Kidney (tissue), 14 donors: ENCODE results near the gene CALML5. TPM values are rescaled to one million over a fixed set of nuclear protein-coding genes. Genes with fewer than 3 reads are reported as not detected.
A peak's percentile ranks its signal among the peaks of the same experiment; 100 is the strongest.

ENCODE experiments used
- DNase-seq, 5 donors: peaks; one replicate each; pipeline ENCODE4 v3.0.0-alpha.2; 2013 to 2020
- FAIRE-seq: peaks from 2 replicates; lab custom pipeline; 2012; peaks lifted over from hg19 to GRCh38; lab: Jason Lieb, UNC
- H3K27ac ChIP-seq, 2 donors: one replicate each; pipeline ENCODE4 v1.7.0; 2013; ENCODE audit warnings: low read depth in 2 of 2, low read length in 2 of 2, inconsistent platforms in 1 of 2
- H3K27me3 ChIP-seq: one replicate; pipeline ENCODE4 v1.7.1; 2013; ENCODE audit warnings: low read length, inconsistent platforms; ENCODE audit not compliant: control insufficient read depth, insufficient read depth
- H3K36me3 ChIP-seq, 3 donors: one replicate each; pipeline versions ENCODE4 v1.7.0 to v1.7.1; 2013; ENCODE audit warnings: low read length in 3 of 3, control low read depth in 1 of 3, inconsistent platforms in 1 of 3; ENCODE audit not compliant: insufficient read depth in 3 of 3, control insufficient read depth in 2 of 3
- H3K4me1 ChIP-seq, 3 donors: one replicate each; pipeline versions ENCODE4 v1.7.0 to v1.7.1; 2013; ENCODE audit warnings: low read length in 3 of 3, inconsistent platforms in 1 of 3, low read depth in 1 of 3; ENCODE audit not compliant: control insufficient read depth in 2 of 3, insufficient read depth in 2 of 3
- H3K4me3 ChIP-seq, 3 donors: one replicate each; pipeline versions ENCODE4 v1.7.0 to v1.8.1; 2013; ENCODE audit warnings: low read length in 3 of 3, control low read depth in 1 of 3, inconsistent platforms in 1 of 3
- H3K9ac ChIP-seq, 3 donors: one replicate each; pipeline versions ENCODE4 v1.7.0 to v1.7.1; 2013; ENCODE audit warnings: low read length in 3 of 3, control low read depth in 1 of 3, inconsistent platforms in 1 of 3
- H3K9me3 ChIP-seq, 3 donors: one replicate each; pipeline versions ENCODE4 v1.7.0 to v1.7.1; 2013; ENCODE audit warnings: low read length in 3 of 3, control low read depth in 1 of 3, inconsistent platforms in 1 of 3; ENCODE audit not compliant: control insufficient read depth in 2 of 3, insufficient read depth in 1 of 3
- intact Hi-C: fragments of 100-400 bp; cut with DNase I; formaldehyde crosslinking; loops from one replicate; pipeline ENCODE4 v1.11.1; 2022
- polyA plus RNA-seq: library from polyadenylated mRNA; stranded (reverse); fragments of 350-450 nt; fragmentation: Illumina TruSeq; extraction: RNeasy Lipid Tissue Mini Kit (QIAGEN cat#74804); gene quantifications from one replicate; pipeline ENCODE4 v1.2.3, GENCODE V29; 2014; ENCODE audit warnings: low read depth, low replicate concordance; ENCODE audit not compliant: insufficient read depth
- total RNA-seq: library from RNA; stranded (reverse); fragmentation: NEBNext Ultra II Directional; extraction: Animal tissue kit (Norgen Biotek cat#: 25700); gene quantifications from one replicate; pipeline ENCODE4 v1.2.1, GENCODE V29; 2021
- TF ChIP-seq, protein P1 (sequence below): IDR thresholded peaks from 3 replicates; pipeline ENCODE4 v1.5.1; 2012; ENCODE audit warnings: mild to moderate bottlenecking, moderate library complexity, borderline replicate concordance; ENCODE audit not compliant: insufficient read depth; ENCODE audit errors: extremely low read depth
- donor health status: control.
- donor health status: control.
- donor health status: control.
- donor health status: control.
- donor health status: control.
- donor health status: DM: yes; HTN: yes; CAD: no.
- donor health status: Normal renal cell carcinoma (clear cell type).

CALML5 gene
- total and polyA plus RNA-seq, 2 donors from 2014 or later, result not detected

DNA sequence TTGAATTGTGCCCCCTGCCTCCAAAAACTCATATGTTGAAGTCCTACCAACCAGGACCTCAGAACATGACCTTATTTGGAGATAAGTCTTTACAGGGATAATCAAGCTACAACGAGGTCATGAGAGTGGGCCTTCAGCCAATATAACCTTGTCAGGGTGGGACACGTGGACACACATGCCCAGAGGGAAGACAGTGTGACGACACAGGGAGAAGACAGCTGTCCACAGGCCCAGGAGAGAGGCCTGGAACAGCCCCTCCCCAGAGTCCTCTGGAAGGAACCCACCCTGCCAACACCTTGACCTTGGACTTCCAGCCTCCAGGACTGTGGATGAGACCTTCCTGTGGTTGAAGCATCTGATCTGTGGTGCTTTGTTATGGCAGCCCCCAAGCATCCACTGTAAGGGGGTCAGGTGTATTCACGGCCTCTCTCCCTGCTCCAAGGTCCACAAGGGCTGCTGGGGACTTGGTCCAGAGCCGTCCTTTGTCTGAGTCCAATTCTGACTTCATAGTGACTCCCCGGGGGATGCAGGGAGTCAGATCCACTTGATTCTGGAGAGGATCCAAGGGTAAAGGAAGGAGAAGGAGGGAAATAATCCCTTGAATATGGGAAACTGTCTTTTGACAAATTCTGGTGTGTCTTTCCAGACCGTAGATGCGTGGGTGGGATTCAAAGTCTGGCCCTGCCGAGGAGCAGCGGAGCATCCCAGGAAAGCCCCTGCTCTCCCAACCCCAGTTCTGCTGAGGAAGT lies 32.4 kb upstream of the CALML5 start:
- DNase-seq, result peak in 2 of 5 donors; percentile 19 to 26

DNA sequence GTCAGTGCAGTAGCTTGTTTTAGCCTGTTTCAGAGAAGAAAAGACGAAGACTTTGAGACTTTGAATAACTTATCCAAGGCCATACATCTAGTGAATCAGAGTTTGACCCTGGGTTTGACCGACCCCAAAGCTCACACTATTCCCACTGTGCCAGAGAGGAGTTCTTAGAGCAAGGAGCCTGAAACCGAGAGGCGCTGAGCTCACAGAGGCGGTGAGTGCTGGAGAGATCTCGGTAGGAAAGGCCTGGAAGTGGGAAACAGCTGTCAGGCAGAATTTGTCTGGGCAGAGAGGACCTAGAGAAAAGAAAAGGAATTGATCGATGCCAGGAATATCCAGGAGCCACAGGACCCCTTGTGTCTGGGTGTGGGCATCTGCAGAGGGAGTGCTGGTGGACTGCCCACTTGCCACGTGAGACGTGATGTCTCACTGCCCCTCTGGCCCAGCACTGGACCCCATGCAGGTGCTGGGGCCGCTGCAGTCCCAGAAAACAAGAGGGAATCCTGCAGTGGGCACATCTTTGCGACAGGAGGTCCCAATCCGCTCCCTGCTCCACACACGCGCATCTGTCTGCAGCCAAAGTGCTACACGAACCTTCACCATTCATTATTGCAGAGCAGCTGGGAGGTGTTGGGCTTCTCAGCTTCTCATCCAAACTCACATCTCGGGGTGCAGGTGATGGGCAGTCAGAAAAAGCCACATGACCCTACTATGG lies 31.6 kb upstream of the CALML5 start:
- no peak overlapping the region for H3K4me3 ChIP-seq
- H3K36me3 ChIP-seq, result no peaks in the 10 kb centered on the region
- TF ChIP-seq, protein P1, sequence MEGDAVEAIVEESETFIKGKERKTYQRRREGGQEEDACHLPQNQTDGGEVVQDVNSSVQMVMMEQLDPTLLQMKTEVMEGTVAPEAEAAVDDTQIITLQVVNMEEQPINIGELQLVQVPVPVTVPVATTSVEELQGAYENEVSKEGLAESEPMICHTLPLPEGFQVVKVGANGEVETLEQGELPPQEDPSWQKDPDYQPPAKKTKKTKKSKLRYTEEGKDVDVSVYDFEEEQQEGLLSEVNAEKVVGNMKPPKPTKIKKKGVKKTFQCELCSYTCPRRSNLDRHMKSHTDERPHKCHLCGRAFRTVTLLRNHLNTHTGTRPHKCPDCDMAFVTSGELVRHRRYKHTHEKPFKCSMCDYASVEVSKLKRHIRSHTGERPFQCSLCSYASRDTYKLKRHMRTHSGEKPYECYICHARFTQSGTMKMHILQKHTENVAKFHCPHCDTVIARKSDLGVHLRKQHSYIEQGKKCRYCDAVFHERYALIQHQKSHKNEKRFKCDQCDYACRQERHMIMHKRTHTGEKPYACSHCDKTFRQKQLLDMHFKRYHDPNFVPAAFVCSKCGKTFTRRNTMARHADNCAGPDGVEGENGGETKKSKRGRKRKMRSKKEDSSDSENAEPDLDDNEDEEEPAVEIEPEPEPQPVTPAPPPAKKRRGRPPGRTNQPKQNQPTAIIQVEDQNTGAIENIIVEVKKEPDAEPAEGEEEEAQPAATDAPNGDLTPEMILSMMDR, result no peak
- no peaks in the 10 kb centered on the region for H3K27me3 ChIP-seq
- H3K27ac ChIP-seq, result no peak overlapping the region
- H3K9ac ChIP-seq, result no peak overlapping the region
- intact Hi-C loops, result no loop called here
- H3K4me1 ChIP-seq, result peaks cover 0 to 3% (median 0%) of the 10 kb centered on the region in 3 donors
- no peaks in the 10 kb centered on the region for H3K9me3 ChIP-seq
- DNase-seq, result peak in 2 of 5 donors; percentile 15 to 19
- no peak for FAIRE-seq

More for the DNA sequence above, 32.4 kb upstream of the CALML5 start:
- intact Hi-C loops, result no loop called here
- no peak overlapping the region for H3K9ac ChIP-seq
- no peaks in the 10 kb centered on the region for H3K4me1 ChIP-seq
- H3K27me3 ChIP-seq, result no peaks in the 10 kb centered on the region
- H3K36me3 ChIP-seq, result no peaks in the 10 kb centered on the region
- no peak overlapping the region for H3K4me3 ChIP-seq
- no peak overlapping the region for H3K27ac ChIP-seq
- H3K9me3 ChIP-seq, result no peaks in the 10 kb centered on the region
- TF ChIP-seq, protein P1, result no peak
- no peak for FAIRE-seq

DNA sequence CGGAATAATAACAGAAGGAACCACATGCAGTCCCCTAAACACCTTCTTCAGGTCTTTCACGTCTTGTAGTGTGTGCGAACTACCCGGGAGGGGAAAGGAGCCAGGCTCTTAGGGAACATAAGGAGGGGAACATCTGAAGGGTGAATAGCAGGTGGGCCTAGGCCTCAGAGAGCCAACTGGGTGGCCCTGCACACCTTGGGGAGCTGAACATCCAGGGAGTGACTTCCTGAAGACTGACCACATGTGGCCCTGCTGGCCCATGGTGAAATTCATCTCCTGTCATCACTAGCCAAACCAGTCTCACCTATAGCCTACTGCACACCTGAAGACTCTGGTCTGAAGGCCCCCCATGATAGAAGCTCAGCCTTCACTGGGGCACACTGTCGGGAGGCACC lies 31.0 kb upstream of the CALML5 start:
- Histone ChIP-seq H3K9ac (no peak overlapping the region), H3K36me3 (no peaks in the 10 kb centered on the region), H3K27me3 (no peaks in the 10 kb centered on the region), H3K4me3 (no peak overlapping the region), H3K9me3 (no peaks in the 10 kb centered on the region), H3K4me1 (peaks cover 0 to 3% (median 0%) of the 10 kb centered on the region in 3 donors), H3K27ac (no peak overlapping the region)
- DNase-seq (no peak), FAIRE-seq (no peak)
- TF ChIP-seq, protein P1, result no peak
- intact Hi-C loops, result no loop called here
